ENCODE results near the gene LRRC4B.
"Not testable (repeated sequence)": the region's sequence is repeated elsewhere in the genome, so short reads cannot be mapped to it uniquely, and the experiment has no call there.

Gene LRRC4B, protein sequence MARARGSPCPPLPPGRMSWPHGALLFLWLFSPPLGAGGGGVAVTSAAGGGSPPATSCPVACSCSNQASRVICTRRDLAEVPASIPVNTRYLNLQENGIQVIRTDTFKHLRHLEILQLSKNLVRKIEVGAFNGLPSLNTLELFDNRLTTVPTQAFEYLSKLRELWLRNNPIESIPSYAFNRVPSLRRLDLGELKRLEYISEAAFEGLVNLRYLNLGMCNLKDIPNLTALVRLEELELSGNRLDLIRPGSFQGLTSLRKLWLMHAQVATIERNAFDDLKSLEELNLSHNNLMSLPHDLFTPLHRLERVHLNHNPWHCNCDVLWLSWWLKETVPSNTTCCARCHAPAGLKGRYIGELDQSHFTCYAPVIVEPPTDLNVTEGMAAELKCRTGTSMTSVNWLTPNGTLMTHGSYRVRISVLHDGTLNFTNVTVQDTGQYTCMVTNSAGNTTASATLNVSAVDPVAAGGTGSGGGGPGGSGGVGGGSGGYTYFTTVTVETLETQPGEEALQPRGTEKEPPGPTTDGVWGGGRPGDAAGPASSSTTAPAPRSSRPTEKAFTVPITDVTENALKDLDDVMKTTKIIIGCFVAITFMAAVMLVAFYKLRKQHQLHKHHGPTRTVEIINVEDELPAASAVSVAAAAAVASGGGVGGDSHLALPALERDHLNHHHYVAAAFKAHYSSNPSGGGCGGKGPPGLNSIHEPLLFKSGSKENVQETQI

DNA sequence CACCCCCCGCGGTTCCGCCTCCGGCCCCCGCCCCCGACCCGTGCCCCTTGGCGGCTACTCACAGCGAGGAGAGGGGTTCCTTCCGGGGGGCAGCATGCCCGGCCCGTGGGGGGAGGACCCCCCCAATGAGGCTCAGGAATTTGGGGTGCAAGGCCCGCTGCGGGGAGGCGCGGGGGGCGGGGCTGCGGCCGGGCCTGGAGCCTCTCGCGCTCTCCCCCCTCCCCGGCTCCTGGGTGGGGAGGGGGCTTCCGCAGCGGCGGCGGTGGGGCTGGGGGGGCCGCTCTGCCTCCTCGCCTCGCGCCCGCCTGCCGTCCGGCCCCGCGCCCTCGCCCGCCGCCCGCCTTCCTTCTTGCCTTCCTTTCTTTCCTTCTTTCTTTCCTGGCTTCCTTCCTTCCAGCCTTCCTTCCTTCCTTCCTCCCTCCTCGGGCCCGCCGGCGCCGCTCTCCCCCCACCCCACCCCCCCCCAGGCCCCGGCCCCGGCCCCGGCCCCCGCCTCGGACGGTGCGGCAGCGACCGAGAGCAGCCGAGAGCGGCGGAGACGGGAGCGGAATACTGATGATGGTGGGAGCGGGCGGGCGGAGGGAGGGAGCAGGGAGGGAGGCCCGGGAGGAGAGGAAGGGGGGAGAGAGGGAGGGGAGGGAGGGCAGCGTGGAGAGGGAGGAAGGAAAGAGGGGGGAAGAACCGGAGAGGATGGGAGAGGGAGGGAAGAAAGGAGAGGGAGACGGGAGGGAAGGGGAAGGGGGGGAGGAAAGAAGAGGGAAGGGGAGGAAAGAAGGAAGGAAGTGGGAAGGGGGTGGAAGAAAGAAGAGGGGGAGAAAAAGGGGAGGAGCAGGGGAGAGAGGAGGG is at the start of gene LRRC4B:
TSS of gene LRRC4B (minus strand) at position 554 of the 846 bp plus-strand sequence. CDS start 19,597 bp downstream, outside the sequence.
- Mint-ChIP-seq H3K4me3 (no peak within 1 kb of the TSS), H3K36me3 (ENCODE audit: low read depth) (no peaks in the 10 kb centered on the region), H3K9me3 (no peaks in the 10 kb centered on the region), H3K27ac (no peak within 1 kb of the TSS), H3K27me3 (peaks cover 73% of the 10 kb centered on the region), H3K4me1 (ENCODE audit: low read depth) (peaks cover 15% of the 10 kb centered on the region)
- no peak for DNase-seq

GRCh38 chr19:50612504-50613404 is 44.5 kb upstream of the LRRC4B start:
- not testable (repeated sequence) for DNase-seq; H3K4me1 Mint-ChIP-seq (ENCODE audit: low read depth); H3K36me3 Mint-ChIP-seq (ENCODE audit: low read depth); H3K4me3 Mint-ChIP-seq; H3K9me3 Mint-ChIP-seq; H3K27ac Mint-ChIP-seq
- H3K27me3 Mint-ChIP-seq, result peaks cover 35% of the 10 kb centered on the region

- H3K9me3 Mint-ChIP-seq, result peaks cover 14% of the 10 kb centered on the region
- H3K27ac Mint-ChIP-seq, result no peak overlapping the region
- H3K36me3 Mint-ChIP-seq (ENCODE audit: low read depth), result no peaks in the 10 kb centered on the region
- H3K27me3 Mint-ChIP-seq, result peaks cover 59% of the 10 kb centered on the region
- peak overlapping the region; percentile 8 for H3K4me3 Mint-ChIP-seq
- H3K4me1 Mint-ChIP-seq (ENCODE audit: low read depth), result peaks cover 13% of the 10 kb centered on the region
- peak; percentile 81 for DNase-seq
Observed at GRCh38 chr19:50607874-50608785, 39.9 kb upstream of the LRRC4B start.

GRCh38 chr19:50607388-50607787 is 39.2 kb upstream of the LRRC4B start:
- H3K4me3 Mint-ChIP-seq, result no peak overlapping the region
- no peak overlapping the region for H3K27ac Mint-ChIP-seq
- H3K27me3 Mint-ChIP-seq, result peaks cover 63% of the 10 kb centered on the region
- no peaks in the 10 kb centered on the region for H3K36me3 Mint-ChIP-seq (ENCODE audit: low read depth)
- H3K9me3 Mint-ChIP-seq, result peaks cover 14% of the 10 kb centered on the region
- peaks cover 13% of the 10 kb centered on the region for H3K4me1 Mint-ChIP-seq (ENCODE audit: low read depth)
- DNase-seq, result no peak

DNA sequence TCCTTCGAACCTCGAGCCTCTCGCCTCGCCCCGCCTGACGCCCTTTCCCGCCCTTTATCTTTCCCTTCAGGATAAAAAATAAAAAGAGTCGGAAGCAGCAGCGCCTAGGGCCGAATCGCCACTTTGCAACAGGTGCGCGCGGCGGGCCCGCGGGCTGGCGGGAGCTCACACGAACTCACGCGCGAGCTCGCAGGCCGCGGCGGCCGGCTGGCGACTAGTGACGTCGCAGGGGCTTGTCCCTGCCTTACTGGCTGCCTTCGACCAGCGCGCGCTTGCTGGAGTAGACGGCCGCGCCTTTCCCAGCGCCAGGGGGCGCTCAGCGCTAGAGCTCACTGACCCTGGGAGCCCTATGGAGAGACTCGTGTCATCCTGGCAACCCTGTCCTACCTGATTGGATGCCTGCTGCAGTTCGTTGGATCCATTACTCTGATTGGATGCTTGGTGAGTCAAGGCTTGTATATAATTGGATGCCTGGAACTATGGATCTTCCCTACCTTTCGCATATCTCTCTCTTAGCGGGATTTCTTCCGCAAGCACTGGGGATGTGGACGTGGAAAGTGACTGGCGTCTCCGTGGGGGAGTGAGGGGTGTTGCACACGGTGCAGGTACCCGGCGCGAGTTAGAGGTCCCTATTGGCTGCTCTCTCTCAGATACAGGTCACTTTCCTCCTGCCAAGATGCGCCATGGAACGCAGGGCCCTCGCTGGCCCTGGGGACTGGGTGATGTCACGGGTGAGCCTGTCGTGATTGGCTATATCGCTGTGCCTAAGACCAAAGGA is 38.0 kb upstream of the LRRC4B start:
- H3K36me3 Mint-ChIP-seq (ENCODE audit: low read depth); H3K4me3 Mint-ChIP-seq; H3K27ac Mint-ChIP-seq; DNase-seq: not testable (repeated sequence)
- Mint-ChIP-seq H3K27me3 (peaks cover 74% of the 10 kb centered on the region), H3K9me3 (peaks cover 14% of the 10 kb centered on the region), H3K4me1 (ENCODE audit: low read depth) (peaks cover 13% of the 10 kb centered on the region)

- H3K27ac Mint-ChIP-seq; H3K36me3 Mint-ChIP-seq (ENCODE audit: low read depth); H3K4me3 Mint-ChIP-seq: not testable (repeated sequence)
- DNase-seq, result peak; percentile 31
- peaks cover 14% of the 10 kb centered on the region for H3K9me3 Mint-ChIP-seq
- H3K27me3 Mint-ChIP-seq, result peaks cover 79% of the 10 kb centered on the region
- peaks cover 13% of the 10 kb centered on the region for H3K4me1 Mint-ChIP-seq (ENCODE audit: low read depth)
Observed at GRCh38 chr19:50604264-50605073, 36.2 kb upstream of the LRRC4B start.

DNA sequence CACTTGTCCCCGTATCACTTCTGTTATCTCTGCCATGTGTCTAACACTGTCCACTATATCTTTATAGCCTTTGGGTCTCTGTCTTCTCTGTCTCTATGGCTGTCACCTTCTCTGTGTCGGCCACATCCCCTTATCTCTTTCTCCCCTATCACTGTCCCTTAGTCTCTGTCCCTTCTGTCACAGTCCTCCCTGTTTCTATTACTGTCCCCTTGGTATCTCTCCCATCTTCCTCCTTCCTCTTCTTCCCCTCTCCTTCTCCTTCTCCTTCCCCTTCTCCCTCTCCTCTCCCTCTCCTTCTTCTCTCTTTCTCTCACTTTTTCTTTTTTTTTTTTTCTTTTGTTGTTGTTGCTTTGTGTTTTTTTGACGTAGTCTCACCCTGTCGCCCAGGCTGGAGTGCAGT is 34.7 kb upstream of the LRRC4B start:
- DNase-seq, result no peak
- H3K36me3 Mint-ChIP-seq (ENCODE audit: low read depth), result no peaks in the 10 kb centered on the region
- peaks cover 8% of the 10 kb centered on the region for H3K4me1 Mint-ChIP-seq (ENCODE audit: low read depth)
- peaks cover 72% of the 10 kb centered on the region for H3K27me3 Mint-ChIP-seq
- no peak overlapping the region for H3K27ac Mint-ChIP-seq
- H3K9me3 Mint-ChIP-seq, result peaks cover 6% of the 10 kb centered on the region
- H3K4me3 Mint-ChIP-seq, result no peak overlapping the region

GRCh38 chr19:50602496-50602895 is 34.3 kb upstream of the LRRC4B start:
- peaks cover 5% of the 10 kb centered on the region for H3K4me1 Mint-ChIP-seq (ENCODE audit: low read depth)
- no peaks in the 10 kb centered on the region for H3K36me3 Mint-ChIP-seq (ENCODE audit: low read depth)
- no peak for DNase-seq
- no peak overlapping the region for H3K27ac Mint-ChIP-seq
- peaks cover 4% of the 10 kb centered on the region for H3K9me3 Mint-ChIP-seq
- H3K27me3 Mint-ChIP-seq, result peaks cover 73% of the 10 kb centered on the region
- no peak overlapping the region for H3K4me3 Mint-ChIP-seq

- peaks cover 69% of the 10 kb centered on the region for H3K27me3 Mint-ChIP-seq
- peaks cover under 1% of the 10 kb centered on the region for H3K9me3 Mint-ChIP-seq
- H3K4me3 Mint-ChIP-seq, result no peak overlapping the region
- H3K4me1 Mint-ChIP-seq (ENCODE audit: low read depth), result peaks cover 2% of the 10 kb centered on the region
- H3K27ac Mint-ChIP-seq, result no peak overlapping the region
- DNase-seq, result no peak
- H3K36me3 Mint-ChIP-seq (ENCODE audit: low read depth), result no peaks in the 10 kb centered on the region
Observed at GRCh38 chr19:50602089-50602422, 33.8 kb upstream of the LRRC4B start.

- Mint-ChIP-seq H3K36me3 (ENCODE audit: low read depth) (no peaks in the 10 kb centered on the region), H3K4me1 (ENCODE audit: low read depth) (peaks cover 2% of the 10 kb centered on the region), H3K4me3 (no peak overlapping the region), H3K27ac (no peak overlapping the region), H3K27me3 (peaks cover 66% of the 10 kb centered on the region), H3K9me3 (no peaks in the 10 kb centered on the region)
- no peak for DNase-seq
Observed at GRCh38 chr19:50601407-50602088, 33.3 kb upstream of the LRRC4B start.

- no peaks in the 10 kb centered on the region for H3K36me3 Mint-ChIP-seq (ENCODE audit: low read depth)
- H3K27ac Mint-ChIP-seq, result no peak overlapping the region
- peaks cover 57% of the 10 kb centered on the region for H3K27me3 Mint-ChIP-seq
- H3K4me1 Mint-ChIP-seq (ENCODE audit: low read depth), result no peaks in the 10 kb centered on the region
- no peaks in the 10 kb centered on the region for H3K9me3 Mint-ChIP-seq
- no peak overlapping the region for H3K4me3 Mint-ChIP-seq
- DNase-seq, result no peak
Observed at GRCh38 chr19:50599427-50599826, 31.2 kb upstream of the LRRC4B start.

All from activated T-cell treated with anti-CD3 and anti-CD28 coated beads, Interleukin-2, amount 50 U/mL, for 24 hours (primary cell).